NB4 (cell line): Measurements from ENCODE around the gene TRAM2.

Experiments used
- MYC ChIP-seq: IDR thresholded peaks from 2 replicates; pipeline ENCODE4 v1.6.1; 2011; ENCODE audit warnings: low read depth, low read length
- POLR2A ChIP-seq: IDR thresholded peaks from 2 replicates; pipeline ENCODE4 v1.6.1; 2011; ENCODE audit warnings: mild to moderate bottlenecking; ENCODE audit not compliant: insufficient read length; ENCODE audit errors: extremely low read depth
- TF ChIP-seq, protein P1 (sequence below): IDR thresholded peaks from one replicate; pipeline ENCODE4 v1.5.1; 2012; ENCODE audit warnings: low read depth, low read length
- TF ChIP-seq, protein P2 (sequence below): IDR thresholded peaks from 2 replicates; pipeline ENCODE4 v1.6.1; 2011; ENCODE audit warnings: low read depth, low read length

DNA sequence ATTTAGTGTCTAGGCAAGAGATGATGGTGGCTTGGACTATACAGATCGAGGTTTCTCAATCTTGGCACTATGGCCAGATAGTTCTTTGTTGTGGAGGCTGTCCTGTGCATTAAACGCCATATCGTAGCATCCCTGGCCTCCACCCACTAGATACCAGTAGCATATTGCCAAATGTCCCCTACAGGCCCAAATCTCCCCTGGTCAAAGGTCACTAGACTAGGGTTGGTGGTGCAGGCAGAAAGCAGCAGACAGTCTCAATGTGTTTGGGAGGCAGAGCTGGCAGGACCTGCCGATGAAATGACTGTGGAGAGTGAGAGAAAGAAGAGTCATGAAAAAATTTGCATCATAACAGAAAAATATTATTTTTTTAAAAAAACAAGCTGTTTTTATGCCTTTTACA lies 63.0 kb downstream of the TRAM2 start:
- TF ChIP-seq, protein P1, sequence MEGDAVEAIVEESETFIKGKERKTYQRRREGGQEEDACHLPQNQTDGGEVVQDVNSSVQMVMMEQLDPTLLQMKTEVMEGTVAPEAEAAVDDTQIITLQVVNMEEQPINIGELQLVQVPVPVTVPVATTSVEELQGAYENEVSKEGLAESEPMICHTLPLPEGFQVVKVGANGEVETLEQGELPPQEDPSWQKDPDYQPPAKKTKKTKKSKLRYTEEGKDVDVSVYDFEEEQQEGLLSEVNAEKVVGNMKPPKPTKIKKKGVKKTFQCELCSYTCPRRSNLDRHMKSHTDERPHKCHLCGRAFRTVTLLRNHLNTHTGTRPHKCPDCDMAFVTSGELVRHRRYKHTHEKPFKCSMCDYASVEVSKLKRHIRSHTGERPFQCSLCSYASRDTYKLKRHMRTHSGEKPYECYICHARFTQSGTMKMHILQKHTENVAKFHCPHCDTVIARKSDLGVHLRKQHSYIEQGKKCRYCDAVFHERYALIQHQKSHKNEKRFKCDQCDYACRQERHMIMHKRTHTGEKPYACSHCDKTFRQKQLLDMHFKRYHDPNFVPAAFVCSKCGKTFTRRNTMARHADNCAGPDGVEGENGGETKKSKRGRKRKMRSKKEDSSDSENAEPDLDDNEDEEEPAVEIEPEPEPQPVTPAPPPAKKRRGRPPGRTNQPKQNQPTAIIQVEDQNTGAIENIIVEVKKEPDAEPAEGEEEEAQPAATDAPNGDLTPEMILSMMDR: no peak
- TF ChIP-seq POLR2A (no peak), MYC (no peak)
- TF ChIP-seq, protein P2, sequence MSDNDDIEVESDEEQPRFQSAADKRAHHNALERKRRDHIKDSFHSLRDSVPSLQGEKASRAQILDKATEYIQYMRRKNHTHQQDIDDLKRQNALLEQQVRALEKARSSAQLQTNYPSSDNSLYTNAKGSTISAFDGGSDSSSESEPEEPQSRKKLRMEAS: no peak
